ENCODE data around the gene CELSR2.

GRCh38 chr1:109255097-109255651 is 5.8 kb downstream of the CELSR2 start:
- TF ChIP-seq ZNF558 (tag by site-specific recombination; IDR thresholded peaks at IDR 0.05) (no peak), CTCF (tag by site-specific recombination; IDR thresholded peaks at IDR 0.05) (no peak), TRIM28 (IDR thresholded peaks at IDR 0.05; ENCODE audit: borderline replicate concordance, low read length) (no peak), ZNF248 (tag by site-specific recombination; IDR thresholded peaks at IDR 0.05) (no peak), HOXC10 (CRISPR knock-in tag; IDR thresholded peaks at IDR 0.05) (no peak), ZNF48 (tag by site-specific recombination; IDR thresholded peaks at IDR 0.05) (no peak), ZNF707 (tag by site-specific recombination; IDR thresholded peaks at IDR 0.05) (no peak), SETDB1 (IDR thresholded peaks at IDR 0.05; ENCODE audit: insufficient read length, low read length) (no peak), ZNF24 (tag by site-specific recombination; IDR thresholded peaks at IDR 0.05) (no peak), ZFHX2 (tag by site-specific recombination; conservative IDR thresholded peaks at IDR 0.05) (no peak), KLF16 (tag by site-specific recombination; IDR thresholded peaks at IDR 0.05) (no peak), ZBTB49 (tag by site-specific recombination; IDR thresholded peaks at IDR 0.05; ENCODE audit: low read depth) (no peak)
